Measurements from ENCODE around the gene SUCO. TPM values are rescaled to one million over a fixed set of nuclear protein-coding genes. Genes with fewer than 3 reads are reported as not detected.

SUCO gene
- total and polyA plus RNA-seq, 2 donors (not counting 1 experiment from before 2014, with no cell fraction given) = 5.5 to 59.7 TPM

GRCh38 chr1:172556461-172556860, 23.5 kb downstream of the SUCO start:
- Mint-ChIP-seq H3K27me3 (no peaks in the 10 kb centered on the region), H3K4me3 (no peak overlapping the region), H3K4me1 (no peaks in the 10 kb centered on the region), H3K27ac (no peak overlapping the region), H3K9me3 (ENCODE audit: insufficient read depth) (no peaks in the 10 kb centered on the region)
- intact Hi-C loops (cut with micrococcal nuclease) = no loop called here
- ATAC-seq (ENCODE audit: low read depth) (no peak), DNase-seq (no peak)
- no peak overlapping the region for H2AFZ ChIP-seq (ENCODE audit: insufficient read depth, low read depth, low read length, poor library complexity, severe bottlenecking)
- H3K9me3 ChIP-seq (ENCODE audit: control extremely low read depth in 1 of 3, control insufficient read depth in 2 of 3, insufficient read depth in 1 of 3, low read length in 2 of 3) = no peaks in the 10 kb centered on the region
- no peak overlapping the region for H3K27ac ChIP-seq (ENCODE audit: low read length in 2 of 2)
- H3K9ac ChIP-seq (ENCODE audit: low read length) = no peak overlapping the region
- H3K4me1 ChIP-seq (ENCODE audit: control insufficient read depth in 2 of 2, insufficient read depth in 2 of 2, low read length in 2 of 2) = no peaks in the 10 kb centered on the region
- H3K27me3 ChIP-seq (replicated peaks in 1 of 4; ENCODE audit: control extremely low read depth in 1 of 4, control insufficient read depth in 3 of 4, insufficient read depth in 4 of 4, low read length in 3 of 4) = no peaks in the 10 kb centered on the region
- peaks cover 4% of the 10 kb centered on the region for H3K79me2 ChIP-seq (ENCODE audit: control insufficient read depth, insufficient read depth, low read length)
- TF ChIP-seq, protein P1, sequence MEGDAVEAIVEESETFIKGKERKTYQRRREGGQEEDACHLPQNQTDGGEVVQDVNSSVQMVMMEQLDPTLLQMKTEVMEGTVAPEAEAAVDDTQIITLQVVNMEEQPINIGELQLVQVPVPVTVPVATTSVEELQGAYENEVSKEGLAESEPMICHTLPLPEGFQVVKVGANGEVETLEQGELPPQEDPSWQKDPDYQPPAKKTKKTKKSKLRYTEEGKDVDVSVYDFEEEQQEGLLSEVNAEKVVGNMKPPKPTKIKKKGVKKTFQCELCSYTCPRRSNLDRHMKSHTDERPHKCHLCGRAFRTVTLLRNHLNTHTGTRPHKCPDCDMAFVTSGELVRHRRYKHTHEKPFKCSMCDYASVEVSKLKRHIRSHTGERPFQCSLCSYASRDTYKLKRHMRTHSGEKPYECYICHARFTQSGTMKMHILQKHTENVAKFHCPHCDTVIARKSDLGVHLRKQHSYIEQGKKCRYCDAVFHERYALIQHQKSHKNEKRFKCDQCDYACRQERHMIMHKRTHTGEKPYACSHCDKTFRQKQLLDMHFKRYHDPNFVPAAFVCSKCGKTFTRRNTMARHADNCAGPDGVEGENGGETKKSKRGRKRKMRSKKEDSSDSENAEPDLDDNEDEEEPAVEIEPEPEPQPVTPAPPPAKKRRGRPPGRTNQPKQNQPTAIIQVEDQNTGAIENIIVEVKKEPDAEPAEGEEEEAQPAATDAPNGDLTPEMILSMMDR (IDR thresholded peaks at IDR 0.05) = no peak
- TF ChIP-seq EZH2 (IDR thresholded peaks at IDR 0.05; ENCODE audit: borderline replicate concordance, insufficient read depth, low read depth, low read length, poor library complexity, severe bottlenecking) = no peak
- H3K36me3 ChIP-seq (replicated peaks in 1 of 2; ENCODE audit: control extremely low read depth in 1 of 2, control insufficient read depth in 1 of 2, extremely low read depth in 1 of 2, insufficient read depth in 2 of 2, low read length in 1 of 2) = peaks cover 7 to 45% of the 10 kb centered on the region in 2 experiments
- no peak overlapping the region for H3K4me3 ChIP-seq (ENCODE audit: control extremely low read depth in 1 of 5, extremely low read depth in 1 of 5, insufficient read depth in 1 of 5, low read depth in 2 of 5, low read length in 4 of 5)
- ChIA-PET CTCF (interaction anchor here (1.4 kb wide), 1 partner anchor 9 kb away, joined by 3 read pairs; no protein-coding TSS in a partner anchor), POLR2A (no interaction called here)
- peaks cover 8% of the 10 kb centered on the region for H4K20me1 ChIP-seq (ENCODE audit: control insufficient read depth, insufficient read depth, low read length, poor library complexity, severe bottlenecking)
- H3K4me2 ChIP-seq (replicated peaks; ENCODE audit: low read depth, low read length, poor library complexity, severe bottlenecking) = no peak overlapping the region

DNA sequence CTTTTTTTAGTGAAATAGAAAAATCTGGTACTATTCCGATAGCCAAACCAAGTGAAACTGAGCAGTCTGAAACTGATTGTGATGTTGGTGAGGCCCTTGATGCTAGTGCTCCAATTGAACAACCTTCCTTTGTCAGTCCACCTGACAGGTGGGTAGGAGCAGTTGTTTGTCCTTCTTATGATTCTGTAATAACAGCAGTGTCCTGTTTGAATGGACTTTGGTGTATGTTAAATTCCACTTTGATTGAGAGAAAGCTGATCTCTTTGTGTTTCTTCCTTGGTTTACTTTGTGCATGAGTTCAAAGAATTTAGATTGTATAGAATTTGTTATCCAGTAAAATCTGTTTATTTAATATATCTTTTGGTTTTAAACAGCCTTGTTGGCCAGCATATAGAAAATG, 24.3 kb downstream of the SUCO start:
- H3K9me3 Mint-ChIP-seq (ENCODE audit: insufficient read depth) = no peaks in the 10 kb centered on the region
- peaks cover 5% of the 10 kb centered on the region for H4K20me1 ChIP-seq (ENCODE audit: control insufficient read depth, insufficient read depth, low read length, poor library complexity, severe bottlenecking)
- CTCF ChIA-PET = no interaction called here
- H3K4me1 ChIP-seq (ENCODE audit: control insufficient read depth in 2 of 2, insufficient read depth in 2 of 2, low read length in 2 of 2) = no peaks in the 10 kb centered on the region
- H3K79me2 ChIP-seq (ENCODE audit: control insufficient read depth, insufficient read depth, low read length) = peaks cover 5% of the 10 kb centered on the region
- POLR2A ChIA-PET = no interaction called here
- no peak overlapping the region for H3K9ac ChIP-seq (ENCODE audit: low read length)
- ATAC-seq (ENCODE audit: low read depth) (no peak), DNase-seq (no peak)
- H3K4me3 ChIP-seq (ENCODE audit: control extremely low read depth in 1 of 5, extremely low read depth in 1 of 5, insufficient read depth in 1 of 5, low read depth in 2 of 5, low read length in 4 of 5) = no peak overlapping the region
- no peak overlapping the region for H3K4me2 ChIP-seq (replicated peaks; ENCODE audit: low read depth, low read length, poor library complexity, severe bottlenecking)
- no peaks in the 10 kb centered on the region for H3K27me3 Mint-ChIP-seq
- WGBS (ENCODE audit: insufficient coverage) = no CpG with 5 or more reads among the region's 1 CpG
- no peaks in the 10 kb centered on the region for H3K4me1 Mint-ChIP-seq
- no peaks in the 10 kb centered on the region for H3K9me3 ChIP-seq (ENCODE audit: control extremely low read depth in 1 of 3, control insufficient read depth in 2 of 3, insufficient read depth in 1 of 3, low read length in 2 of 3)
- intact Hi-C loops (cut with micrococcal nuclease) = no loop called here
- no peak overlapping the region for H2AFZ ChIP-seq (ENCODE audit: insufficient read depth, low read depth, low read length, poor library complexity, severe bottlenecking)
- H3K36me3 ChIP-seq (replicated peaks in 1 of 2; ENCODE audit: control extremely low read depth in 1 of 2, control insufficient read depth in 1 of 2, extremely low read depth in 1 of 2, insufficient read depth in 2 of 2, low read length in 1 of 2) = peaks cover 7 to 47% of the 10 kb centered on the region in 2 experiments
- H3K27me3 ChIP-seq (replicated peaks in 1 of 4; ENCODE audit: control extremely low read depth in 1 of 4, control insufficient read depth in 3 of 4, insufficient read depth in 4 of 4, low read length in 3 of 4) = no peaks in the 10 kb centered on the region
- H3K4me3 Mint-ChIP-seq = no peak overlapping the region
- H3K27ac ChIP-seq (ENCODE audit: low read length in 2 of 2) = no peak overlapping the region
- H3K27ac Mint-ChIP-seq = no peak overlapping the region
- no peak for TF ChIP-seq EZH2 (IDR thresholded peaks at IDR 0.05; ENCODE audit: borderline replicate concordance, insufficient read depth, low read depth, low read length, poor library complexity, severe bottlenecking)
- TF ChIP-seq, protein P1 (IDR thresholded peaks at IDR 0.05) = no peak
